GM18951 (cell line): ENCODE results near the gene SCRN1.

Source experiments
- POLR2A ChIP-seq: IDR thresholded peaks from 4 replicates; pipeline ENCODE4 v1.6.1; 2011; ENCODE audit warnings: mild to moderate bottlenecking; ENCODE audit not compliant: insufficient read length, insufficient read depth; ENCODE audit errors: extremely low read depth
- in situ Hi-C: fragments of 300-500 bp; cut with MboI; formaldehyde crosslinking; loops from one replicate; pipeline ENCODE4 v1.12.0; 2022; ENCODE audit warnings: low sequenced_read_pairs, mixed read lengths, inconsistent platforms; ENCODE audit not compliant: unreplicated experiment

The SCRN1 gene

DNA sequence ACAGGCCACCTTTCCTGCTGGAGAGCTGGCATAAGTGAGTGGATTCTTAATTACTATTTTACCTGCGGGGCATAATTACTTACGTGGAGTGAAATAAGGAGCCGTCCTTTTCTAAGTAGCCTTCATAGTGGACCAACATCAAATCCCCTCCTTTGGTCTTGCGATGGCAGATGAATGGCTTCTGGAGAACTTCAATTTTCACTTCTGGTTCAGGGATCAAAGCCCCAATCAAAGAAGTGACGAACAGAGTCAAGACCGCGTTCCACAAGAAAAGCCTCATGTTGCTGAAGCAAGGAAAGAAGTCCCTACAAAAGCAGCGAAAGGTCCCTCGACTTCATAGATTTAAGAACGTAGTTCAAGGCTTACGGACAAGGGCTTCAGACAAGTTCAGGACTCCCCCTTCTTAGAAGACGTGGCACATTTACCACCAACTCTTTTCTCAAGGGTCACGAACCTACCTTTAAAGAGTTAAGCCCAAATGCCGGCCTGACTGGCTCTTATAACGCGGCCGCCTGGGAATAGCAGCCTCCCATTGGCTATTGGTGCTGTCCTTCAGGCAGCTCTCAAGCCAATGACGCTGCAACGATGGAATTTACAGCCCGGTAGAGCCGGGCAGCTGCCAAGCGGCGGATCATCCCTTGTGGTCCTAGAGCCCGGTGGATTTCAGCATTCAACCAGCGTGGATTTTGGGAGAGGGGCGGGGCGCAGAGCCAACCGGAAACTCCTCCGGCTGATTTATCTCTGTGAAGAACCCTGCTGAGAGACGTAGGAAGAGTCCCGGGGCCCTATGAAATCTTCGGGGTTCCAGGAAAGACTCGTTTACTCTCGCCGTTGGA, 36.8 kb upstream of the SCRN1 start, which contains the start of gene FKBP14:
Gene FKBP14, minus strand, starts transcription at position 474 of the 836 bp plus-strand sequence. Its CDS starts 194 bp downstream, at position 280.
- in situ Hi-C loops: no loop called here
- peak; percentile 72 for TF ChIP-seq POLR2A

GRCh38 chr7:30023524-30023923, 33.9 kb upstream of the SCRN1 start:
- no peak for TF ChIP-seq POLR2A
- in situ Hi-C loops: no loop called here

- TF ChIP-seq POLR2A: no peak
- in situ Hi-C loops: no loop called here
Observed at GRCh38 chr7:30022991-30023390, 33.4 kb upstream of the SCRN1 start.

GRCh38 chr7:30020535-30020934, 30.9 kb upstream of the SCRN1 start:
- TF ChIP-seq POLR2A: no peak
- in situ Hi-C loops: no loop called here

GRCh38 chr7:30019960-30020359, 30.4 kb upstream of the SCRN1 start:
- in situ Hi-C loops: no loop called here

GRCh38 chr7:30019387-30019786, 29.8 kb upstream of the SCRN1 start:
- in situ Hi-C loops: no loop called here
- no peak for TF ChIP-seq POLR2A

More at GRCh38 chr7:30019960-30020359, 30.4 kb upstream of the SCRN1 start:
- no peak for TF ChIP-seq POLR2A

GRCh38 chr7:30018451-30018850, 28.9 kb upstream of the SCRN1 start:
- in situ Hi-C loops: no loop called here
- TF ChIP-seq POLR2A: no peak

DNA sequence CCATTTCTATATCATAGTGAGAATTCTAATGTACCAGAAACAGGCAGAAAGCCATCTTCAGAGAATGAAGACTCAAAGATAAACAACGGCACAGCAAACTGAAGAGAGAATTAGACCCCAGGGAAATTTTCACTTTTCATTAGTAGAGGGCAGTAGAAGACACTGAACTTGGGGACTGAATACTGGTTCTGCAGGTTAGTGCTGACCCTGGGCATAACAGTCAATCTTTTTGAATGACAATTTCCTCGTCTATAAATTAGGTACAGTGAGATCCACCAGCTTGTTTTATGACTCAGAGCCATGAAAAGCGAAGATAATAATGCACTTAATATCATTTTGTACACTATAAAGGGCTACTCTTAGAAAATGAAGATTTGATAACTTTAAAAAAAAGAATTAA, 23.2 kb upstream of the SCRN1 start:
- in situ Hi-C loops: no loop called here
- no peak for TF ChIP-seq POLR2A

- in situ Hi-C loops: no loop called here
- TF ChIP-seq POLR2A: no peak
Observed at GRCh38 chr7:30010021-30010420, 20.4 kb upstream of the SCRN1 start.

DNA sequence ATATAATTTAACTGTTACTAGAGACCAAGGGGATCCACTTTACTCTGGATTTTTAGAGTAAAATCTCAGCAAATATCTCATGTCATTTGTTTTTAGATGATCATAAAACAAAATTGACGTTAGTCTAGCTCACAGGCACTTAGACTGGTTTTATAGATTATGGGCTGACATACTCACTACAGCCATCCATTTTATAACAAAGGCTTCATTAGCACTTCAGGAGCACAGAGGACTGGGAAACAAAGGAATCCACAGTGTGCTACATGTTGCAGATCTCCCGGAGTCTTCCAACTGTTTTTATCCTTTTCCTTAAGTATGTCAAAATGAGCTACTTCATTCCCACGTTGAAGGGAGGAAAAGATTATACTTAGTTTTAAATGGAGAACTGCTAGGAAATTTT, 15.9 kb upstream of the SCRN1 start:
- no peak for TF ChIP-seq POLR2A
- in situ Hi-C loops: no loop called here

DNA sequence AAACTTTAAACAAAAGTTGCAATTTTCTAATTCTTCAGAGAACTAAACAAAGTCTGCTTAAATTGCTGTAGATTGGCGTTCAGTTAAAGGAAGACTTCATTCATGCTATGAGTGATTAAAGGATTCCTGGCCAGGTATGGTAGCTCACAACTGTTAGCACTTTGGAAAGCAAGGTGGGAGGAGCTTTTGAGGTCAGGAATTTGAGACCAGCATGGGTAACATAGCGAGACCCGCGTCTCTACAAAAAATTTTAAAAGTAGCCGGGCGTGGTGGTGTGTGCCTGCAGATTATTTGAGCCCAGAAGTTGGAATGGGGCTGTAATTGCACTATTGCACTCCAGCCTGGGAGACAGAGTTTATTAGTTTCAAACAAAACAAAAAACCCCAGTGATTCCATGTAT, 13.5 kb upstream of the SCRN1 start:
- TF ChIP-seq POLR2A: no peak
- in situ Hi-C loops: no loop called here

GRCh38 chr7:30001998-30002397, 12.4 kb upstream of the SCRN1 start:
- in situ Hi-C loops: no loop called here

DNA sequence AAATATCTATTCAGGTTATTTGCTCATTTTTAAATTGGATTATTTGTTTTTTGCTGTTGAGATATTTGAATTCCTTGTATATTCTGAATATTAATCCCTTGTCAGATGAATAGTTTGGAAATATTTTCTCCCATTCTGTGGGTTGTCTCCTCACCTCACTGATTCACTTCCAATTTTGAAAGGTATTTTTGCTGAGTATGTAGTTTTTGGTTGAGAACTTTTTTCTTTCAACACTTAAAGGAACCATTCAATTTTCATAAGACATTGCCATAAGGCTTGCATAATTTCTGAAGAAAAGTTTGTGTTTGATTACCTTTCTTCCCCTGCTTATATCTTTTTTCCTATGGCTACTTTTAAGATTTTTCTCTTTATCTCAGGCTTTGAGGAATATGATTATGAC, 8.9 kb upstream of the SCRN1 start:
- in situ Hi-C loops: no loop called here
- no peak for TF ChIP-seq POLR2A

More at GRCh38 chr7:30001998-30002397, 12.4 kb upstream of the SCRN1 start:
- TF ChIP-seq POLR2A: no peak

- in situ Hi-C loops: no loop called here
- no peak for TF ChIP-seq POLR2A
Observed at GRCh38 chr7:29996321-29996720, 6.7 kb upstream of the SCRN1 start.
